HG02943 (cell line): ENCODE data around the gene HOXB3.

Experiments
- ATAC-seq: cut with Tn5 transposase; IDR thresholded peaks from one replicate; pipeline ENCODE4 v1.9.1; 2021; ENCODE audit warnings: mild to moderate bottlenecking, low read depth, moderate library complexity; ENCODE audit not compliant: unreplicated experiment

The HOXB3 gene

GRCh38 chr17:48626245-48627117, 36.4 kb upstream of the HOXB3 start, which contains the start of gene HOXB9:
TSS of gene HOXB9 (minus strand) at chr17:48626358. CDS start at chr17:48626269, 89 bp downstream.
- no peak for ATAC-seq

- no peak for ATAC-seq
Observed at GRCh38 chr17:48625495-48626244, 35.6 kb upstream of the HOXB3 start.

GRCh38 chr17:48624544-48625494, 34.8 kb upstream of the HOXB3 start:
- ATAC-seq = no peak

GRCh38 chr17:48624118-48624517, 34.1 kb upstream of the HOXB3 start:
- ATAC-seq = no peak

- no peak for ATAC-seq
Observed at GRCh38 chr17:48623583-48623982, 33.5 kb upstream of the HOXB3 start.

GRCh38 chr17:48622857-48623256, 32.8 kb upstream of the HOXB3 start:
- ATAC-seq = no peak

GRCh38 chr17:48621410-48622392, 31.7 kb upstream of the HOXB3 start:
- no peak for ATAC-seq

GRCh38 chr17:48620461-48621139, 30.6 kb upstream of the HOXB3 start:
- no peak for ATAC-seq

- no peak for ATAC-seq
Observed at GRCh38 chr17:48619826-48620449, 29.9 kb upstream of the HOXB3 start.

GRCh38 chr17:48618256-48618896, 28.3 kb upstream of the HOXB3 start:
- no peak for ATAC-seq

GRCh38 chr17:48617471-48618255, 27.6 kb upstream of the HOXB3 start:
- ATAC-seq = no peak

- ATAC-seq = no peak
Observed at GRCh38 chr17:48616717-48617470, 26.9 kb upstream of the HOXB3 start.

- ATAC-seq = no peak
Observed at GRCh38 chr17:48615963-48616716, 26.1 kb upstream of the HOXB3 start.

- no peak for ATAC-seq
Observed at GRCh38 chr17:48615047-48615962, 25.3 kb upstream of the HOXB3 start, which contains the start of gene HOXB8. TSS of gene HOXB8 (minus strand) at chr17:48615292. CDS start at chr17:48614704, 588 bp downstream.
